SU-DHL-6 (cell line): ENCODE measurements around the gene RARRES1.

Experiments used
- H2AFZ ChIP-seq: fragments of 200-600 bp; sonication (generic); 2 replicates; pipeline ENCODE4 v1.6.1; 2014; ENCODE audit warnings: low read depth, mild to moderate bottlenecking, moderate library complexity, mixed read lengths, antibody characterized with exemption, low read length; ENCODE audit not compliant: severe bottlenecking
- H3F3A ChIP-seq: fragments of 200-600 bp; shearing (Covaris generic); 2 replicates; pipeline ENCODE4 v1.6.0; 2016; ENCODE audit warnings: antibody characterized with exemption, mild to moderate bottlenecking; ENCODE audit not compliant: insufficient read depth
- H3K27ac ChIP-seq: fragments of 200-600 bp; sonication (generic); 2 replicates; pipeline ENCODE4 v1.5.1; 2016; ENCODE audit warnings: low read depth, mild to moderate bottlenecking, low read length, moderate library complexity, mixed read lengths
- H3K27me3 ChIP-seq: fragments of 200-600 bp; sonication (generic), shearing (Covaris generic); 2 replicates; pipeline ENCODE4 v1.6.0; 2014; ENCODE audit warnings: mild to moderate bottlenecking, low read length
- H3K36me3 ChIP-seq: fragments of 200-600 bp; sonication (generic); 2 replicates; pipeline ENCODE4 v1.6.1; 2014; ENCODE audit warnings: mild to moderate bottlenecking, low read length, mixed read lengths
- H3K4me2 ChIP-seq: fragments of 300-600, 200-600 bp; shearing (Covaris generic), sonication (generic); 2 replicates; pipeline ENCODE4 v1.6.0; 2014; ENCODE audit warnings: low read length, low read depth, mild to moderate bottlenecking; ENCODE audit not compliant: poor library complexity, severe bottlenecking
- H3K4me3 ChIP-seq: fragments of 200-600 bp; sonication (generic); 2 replicates; pipeline ENCODE4 v1.5.1; 2014; ENCODE audit warnings: antibody characterized with exemption, low read length, mild to moderate bottlenecking, mixed read lengths; ENCODE audit not compliant: insufficient read depth, poor library complexity, severe bottlenecking
- H3K79me2 ChIP-seq: fragments of 200-600 bp; sonication (generic); 2 replicates; pipeline ENCODE4 v1.6.1; 2014; ENCODE audit warnings: mild to moderate bottlenecking, low read length, moderate library complexity; ENCODE audit not compliant: insufficient read depth
- H3K9ac ChIP-seq: fragments of 200-600 bp; sonication (generic); 2 replicates; pipeline ENCODE4 v1.7.0; 2014; ENCODE audit warnings: mild to moderate bottlenecking, low read length
- H3K9me2 ChIP-seq: fragments of 200-600 bp; sonication (generic); replicated peaks from 2 replicates; pipeline ENCODE4 v1.6.1; 2014; ENCODE audit warnings: low read length; ENCODE audit not compliant: insufficient read depth
- H3K9me3 ChIP-seq: fragments of 200-600 bp; sonication (generic); 2 replicates; pipeline ENCODE4 v1.6.1; 2014; ENCODE audit warnings: low read length, mixed read lengths; ENCODE audit not compliant: insufficient read depth
- H4K20me1 ChIP-seq: fragments of 200-600 bp; sonication (generic); 2 replicates; pipeline ENCODE4 v1.6.1; 2014; ENCODE audit warnings: low read depth, mild to moderate bottlenecking, antibody characterized with exemption, low read length, moderate library complexity, mixed read lengths
- EZH2phosphoT487 ChIP-seq: fragments of 200-600 bp; sonication (generic), shearing (Covaris generic); conservative IDR thresholded peaks from 2 replicates; pipeline ENCODE4 v1.6.1; 2018; ENCODE audit warnings: mild to moderate bottlenecking, antibody characterized with exemption, low read length, moderate library complexity, mixed read lengths
- TF ChIP-seq, protein P1 (sequence below): fragments of 200-600 bp; sonication (generic); IDR thresholded peaks from one replicate; pipeline ENCODE4 v1.5.1; 2017; ENCODE audit warnings: antibody characterized with exemption, mild to moderate bottlenecking, low read length, moderate library complexity; ENCODE audit not compliant: insufficient read depth, poor library complexity, severe bottlenecking

RARRES1 gene

DNA sequence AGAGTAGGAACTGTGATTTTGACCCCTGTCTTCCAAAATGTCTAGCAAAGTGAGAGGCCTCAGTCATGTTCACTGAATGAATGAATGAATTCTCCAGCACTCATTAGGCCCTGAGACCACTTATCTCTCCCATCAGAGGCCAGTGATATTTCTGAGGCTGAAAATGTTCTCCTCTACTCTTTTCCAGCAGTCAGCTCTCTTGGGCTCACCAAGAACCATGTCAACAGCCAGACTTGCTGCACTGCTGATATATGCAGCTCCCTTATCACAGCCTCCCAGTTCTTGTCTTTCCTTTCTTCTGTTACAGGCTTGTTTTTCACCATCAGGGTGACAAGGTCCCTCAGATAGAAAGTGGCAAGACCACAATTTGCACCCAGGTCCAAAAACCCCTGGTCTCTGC is 40.9 kb upstream of the RARRES1 start:
- Histone ChIP-seq H3K9me2 (no peaks in the 10 kb centered on the region), H3K27ac (no peak overlapping the region), H3K4me3 (no peak overlapping the region), H2AFZ (no peak overlapping the region), H4K20me1 (no peaks in the 10 kb centered on the region), H3K9ac (no peak overlapping the region), H3K36me3 (no peaks in the 10 kb centered on the region), H3K4me2 (no peak overlapping the region), H3K27me3 (no peaks in the 10 kb centered on the region), H3K9me3 (no peaks in the 10 kb centered on the region), H3K79me2 (no peaks in the 10 kb centered on the region), H3F3A (no peaks in the 10 kb centered on the region)
- TF ChIP-seq, protein P1, sequence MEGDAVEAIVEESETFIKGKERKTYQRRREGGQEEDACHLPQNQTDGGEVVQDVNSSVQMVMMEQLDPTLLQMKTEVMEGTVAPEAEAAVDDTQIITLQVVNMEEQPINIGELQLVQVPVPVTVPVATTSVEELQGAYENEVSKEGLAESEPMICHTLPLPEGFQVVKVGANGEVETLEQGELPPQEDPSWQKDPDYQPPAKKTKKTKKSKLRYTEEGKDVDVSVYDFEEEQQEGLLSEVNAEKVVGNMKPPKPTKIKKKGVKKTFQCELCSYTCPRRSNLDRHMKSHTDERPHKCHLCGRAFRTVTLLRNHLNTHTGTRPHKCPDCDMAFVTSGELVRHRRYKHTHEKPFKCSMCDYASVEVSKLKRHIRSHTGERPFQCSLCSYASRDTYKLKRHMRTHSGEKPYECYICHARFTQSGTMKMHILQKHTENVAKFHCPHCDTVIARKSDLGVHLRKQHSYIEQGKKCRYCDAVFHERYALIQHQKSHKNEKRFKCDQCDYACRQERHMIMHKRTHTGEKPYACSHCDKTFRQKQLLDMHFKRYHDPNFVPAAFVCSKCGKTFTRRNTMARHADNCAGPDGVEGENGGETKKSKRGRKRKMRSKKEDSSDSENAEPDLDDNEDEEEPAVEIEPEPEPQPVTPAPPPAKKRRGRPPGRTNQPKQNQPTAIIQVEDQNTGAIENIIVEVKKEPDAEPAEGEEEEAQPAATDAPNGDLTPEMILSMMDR, result no peak

DNA sequence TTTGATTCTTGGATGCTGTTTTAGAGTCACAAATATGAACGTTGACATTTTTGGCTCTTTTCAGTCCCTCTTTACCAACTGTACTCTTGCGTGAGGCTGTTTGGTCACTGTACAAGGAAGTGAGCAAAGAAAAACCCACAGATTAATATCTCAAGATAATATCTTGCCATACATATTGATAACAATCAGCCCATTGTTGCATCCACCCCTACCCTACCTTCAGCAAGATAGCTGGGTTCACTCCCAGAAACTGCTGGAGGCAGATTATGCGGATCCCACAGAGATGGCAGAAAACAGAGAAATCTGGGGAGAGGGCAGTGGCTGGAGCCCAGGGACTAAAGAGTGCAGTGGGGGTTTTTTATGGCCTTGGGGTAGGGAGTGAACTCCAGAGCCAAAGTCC is 39.7 kb upstream of the RARRES1 start:
- no peaks in the 10 kb centered on the region for H4K20me1 ChIP-seq
- no peak overlapping the region for H3K27ac ChIP-seq

DNA sequence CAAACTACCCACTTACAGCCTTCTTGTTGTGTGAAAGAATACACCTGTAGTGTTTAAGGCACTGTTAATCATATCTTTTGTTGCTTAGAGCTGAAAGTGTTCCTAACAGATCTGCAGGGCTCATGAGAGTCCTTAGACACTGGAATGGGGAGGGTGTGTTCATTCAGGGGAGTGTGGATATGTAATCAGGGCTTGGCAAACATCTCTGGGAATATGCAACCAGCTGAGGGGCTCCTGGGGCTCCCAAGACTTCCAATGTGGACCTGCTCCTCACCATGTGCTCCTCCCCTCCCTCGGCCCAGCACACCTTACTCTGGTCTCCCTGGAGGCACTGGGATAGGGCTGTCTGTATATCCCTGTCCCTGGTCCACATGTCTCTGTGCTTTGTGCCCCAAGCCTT is 39.3 kb upstream of the RARRES1 start:
- Histone ChIP-seq H3K4me3 (no peak overlapping the region), H3F3A (no peaks in the 10 kb centered on the region), H3K79me2 (no peaks in the 10 kb centered on the region), H3K27ac (no peak overlapping the region), H4K20me1 (no peaks in the 10 kb centered on the region), H3K27me3 (no peaks in the 10 kb centered on the region), H3K4me2 (no peak overlapping the region), H3K9ac (no peak overlapping the region), H3K9me3 (no peaks in the 10 kb centered on the region), H3K9me2 (no peaks in the 10 kb centered on the region), H3K36me3 (no peaks in the 10 kb centered on the region), H2AFZ (no peak overlapping the region)
- TF ChIP-seq, protein P1, result no peak
- TF ChIP-seq EZH2phosphoT487, result no peak

More for the DNA sequence above, 39.7 kb upstream of the RARRES1 start:
- Histone ChIP-seq H3K79me2 (no peaks in the 10 kb centered on the region), H3K9me3 (no peaks in the 10 kb centered on the region), H3F3A (no peaks in the 10 kb centered on the region), H3K9ac (no peak overlapping the region), H3K9me2 (no peaks in the 10 kb centered on the region), H2AFZ (no peak overlapping the region), H3K4me3 (no peak overlapping the region), H3K4me2 (no peak overlapping the region), H3K36me3 (no peaks in the 10 kb centered on the region), H3K27me3 (no peaks in the 10 kb centered on the region)
- TF ChIP-seq EZH2phosphoT487, result no peak
- TF ChIP-seq, protein P1, result no peak

DNA sequence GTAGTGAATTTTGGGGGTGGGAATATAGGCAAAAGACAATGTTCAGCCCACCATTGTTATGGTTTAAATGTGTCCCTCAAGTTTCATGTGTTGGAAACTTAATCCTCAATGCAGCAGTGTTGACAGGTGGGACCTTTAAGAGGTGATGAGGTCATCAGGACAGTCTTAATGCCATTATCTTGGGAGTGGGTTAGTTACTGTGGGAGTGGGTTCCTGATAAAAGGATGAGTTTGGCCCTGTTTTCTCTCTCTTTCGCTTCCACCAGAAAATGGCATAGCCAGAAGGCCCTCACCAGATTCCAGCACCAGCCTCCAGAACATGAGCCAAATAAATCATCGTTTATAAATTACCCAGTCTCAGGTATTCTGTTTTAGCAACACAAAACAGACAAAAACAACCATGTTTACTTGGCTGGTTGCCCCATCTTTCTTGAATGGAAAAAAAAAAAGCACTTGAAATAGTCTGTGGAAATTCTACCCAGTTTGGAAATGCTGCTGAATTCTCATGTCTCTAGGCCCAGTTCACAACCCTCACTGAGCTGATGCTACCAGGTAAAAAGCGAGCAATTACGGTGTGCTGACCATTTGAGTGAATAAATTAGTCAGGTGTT is 38.6 kb upstream of the RARRES1 start:
- no peak for TF ChIP-seq EZH2phosphoT487
- TF ChIP-seq, protein P1, result no peak
- Histone ChIP-seq H3K4me3 (no peak overlapping the region), H3K4me2 (no peak overlapping the region)

More for the DNA sequence above, 38.6 kb upstream of the RARRES1 start:
- Histone ChIP-seq H3K9me2 (no peaks in the 10 kb centered on the region), H4K20me1 (no peaks in the 10 kb centered on the region), H3K79me2 (no peaks in the 10 kb centered on the region), H3F3A (no peaks in the 10 kb centered on the region), H3K36me3 (no peaks in the 10 kb centered on the region), H3K27ac (no peak overlapping the region), H3K9me3 (no peaks in the 10 kb centered on the region), H3K27me3 (no peaks in the 10 kb centered on the region), H3K9ac (no peak overlapping the region), H2AFZ (no peak overlapping the region)
